CD8-positive, alpha-beta memory T cell (primary cell): Measurements from ENCODE around the gene CHRNB2. TPM values are rescaled to one million over a fixed set of nuclear protein-coding genes. Genes with fewer than 3 reads are reported as not detected.

ENCODE experiments used
- CTCF ChIA-PET: fragments of 350-600 bp; sonication (Branson Sonifier 250); formaldehyde crosslinking; loops from one replicate; lab custom pipeline; 2021; ENCODE audit warnings: antibody characterized with exemption; lab: Charles Lee
- POLR2A ChIA-PET: fragments of 350-600 bp; sonication (Branson Sonifier 250); formaldehyde crosslinking; loops from one replicate; lab custom pipeline; 2021; ENCODE audit warnings: antibody characterized with exemption; lab: Charles Lee
- DNase-seq, 5 donors: peaks; one replicate each; pipeline versions ENCODE4 v3.0.0 to v3.0.0-alpha.2; 2020 to 2022; ENCODE audit warnings: mixed read lengths in 1 of 5
- H3K27ac ChIP-seq: one replicate; pipeline ENCODE4 v1.7.0; 2013; ENCODE audit warnings: low read depth, mild to moderate bottlenecking, low read length, moderate library complexity
- H3K27me3 ChIP-seq: 2 replicates; pipeline ENCODE4 v1.7.0; 2013; ENCODE audit warnings: low read length, mild to moderate bottlenecking; ENCODE audit not compliant: insufficient read depth, poor library complexity, severe bottlenecking
- H3K36me3 ChIP-seq: 2 replicates; pipeline ENCODE4 v1.7.0; 2013; ENCODE audit warnings: mild to moderate bottlenecking, low read length, moderate library complexity; ENCODE audit not compliant: insufficient read depth
- H3K4me1 ChIP-seq: 2 replicates; pipeline ENCODE4 v1.7.0; 2013; ENCODE audit warnings: mild to moderate bottlenecking, low read length, moderate library complexity; ENCODE audit not compliant: insufficient read depth
- H3K4me3 ChIP-seq: 2 replicates; pipeline ENCODE4 v1.7.0; 2013; ENCODE audit warnings: mild to moderate bottlenecking, low read length
- H3K9me3 ChIP-seq: 2 replicates; pipeline ENCODE4 v1.7.0; 2013; ENCODE audit warnings: mild to moderate bottlenecking, low read length
- H3K27ac Mint-ChIP-seq, 8 donors: one replicate each; pipeline ENCODE4 v1.8.0; 2020 to 2021; ENCODE audit warnings: mixed read lengths in 8 of 8, mild to moderate bottlenecking in 6 of 8, inconsistent platforms in 3 of 8, moderate library complexity in 3 of 8
- H3K27me3 Mint-ChIP-seq, 2 donors: one replicate each; pipeline ENCODE4 v1.8.0; 2020 to 2021; ENCODE audit warnings: mixed read lengths in 2 of 2, mild to moderate bottlenecking in 1 of 2, moderate library complexity in 1 of 2
- H3K36me3 Mint-ChIP-seq, 3 donors: one replicate each; pipeline ENCODE4 v1.8.0; 2020 to 2021; ENCODE audit warnings: mixed read lengths in 3 of 3, inconsistent platforms in 1 of 3, mild to moderate bottlenecking in 1 of 3
- H3K4me1 Mint-ChIP-seq, 3 donors: one replicate each; pipeline ENCODE4 v1.8.0; 2020 to 2021; ENCODE audit warnings: mixed read lengths in 3 of 3, inconsistent platforms in 1 of 3, mild to moderate bottlenecking in 1 of 3
- H3K4me3 Mint-ChIP-seq, 7 donors: one replicate each; pipeline ENCODE4 v1.8.0; 2020 to 2021; ENCODE audit warnings: mixed read lengths in 7 of 7, mild to moderate bottlenecking in 6 of 7, moderate library complexity in 4 of 7, inconsistent platforms in 2 of 7
- H3K9me3 Mint-ChIP-seq, 5 donors: one replicate each; pipeline ENCODE4 v1.8.0; 2020 to 2022; ENCODE audit warnings: mixed read lengths in 5 of 5, mild to moderate bottlenecking in 3 of 5, moderate library complexity in 2 of 5, inconsistent platforms in 1 of 5
- polyA plus RNA-seq: library from polyadenylated mRNA; unstranded; fragments of 300-500 nt; fragmentation: Illumina TruSeq; gene quantifications from one replicate; pipeline ENCODE4 v1.2.3, GENCODE V29; 2021
- total RNA-seq, 2 experiments: library from RNA; stranded (reverse); gene quantifications; one replicate each; pipeline ENCODE4 v1.2.3, GENCODE V29; 2021

The CHRNB2 gene
- total and polyA plus RNA-seq, 3 experiments from 2014 or later = 0.16 TPM; not detected in 2

GRCh38 chr1:154616659-154617345 lies 49.2 kb downstream of the CHRNB2 start:
- Histone ChIP-seq H3K4me1 (peaks cover 19% of the 10 kb centered on the region), H3K27me3 (no peaks in the 10 kb centered on the region), H3K9me3 (no peaks in the 10 kb centered on the region), H3K4me3 (no peak overlapping the region), H3K36me3 (no peaks in the 10 kb centered on the region), H3K27ac (no peak overlapping the region)
- peaks cover 0 to 14% (median 3%) of the 10 kb centered on the region in 3 donors for H3K36me3 Mint-ChIP-seq
- no peak overlapping the region for H3K4me3 Mint-ChIP-seq
- DNase-seq = no peak
- H3K27me3 Mint-ChIP-seq = no peaks in the 10 kb centered on the region
- H3K4me1 Mint-ChIP-seq = peaks cover 24 to 53% (median 47%) of the 10 kb centered on the region in 3 donors
- H3K27ac Mint-ChIP-seq = peak overlapping the region in 1 of 8 donors; percentile 17
- POLR2A ChIA-PET = no interaction called here
- H3K9me3 Mint-ChIP-seq = no peaks in the 10 kb centered on the region
- CTCF ChIA-PET = no interaction called here

GRCh38 chr1:154619181-154619948 lies 51.8 kb downstream of the CHRNB2 start:
- CTCF ChIA-PET = interaction anchor here (1.5 kb wide), 2 partner anchors 11 to 141 kb away, joined by 3 read pairs; no protein-coding TSS in a partner anchor
- Mint-ChIP-seq H3K36me3 (peaks cover 0 to 30% (median 5%) of the 10 kb centered on the region in 3 donors), H3K4me3 (no peak overlapping the region), H3K27me3 (no peaks in the 10 kb centered on the region), H3K4me1 (peaks cover 28 to 68% (median 62%) of the 10 kb centered on the region in 3 donors), H3K9me3 (no peaks in the 10 kb centered on the region), H3K27ac (peak overlapping the region in 2 of 8 donors; percentile 10 to 58)
- Histone ChIP-seq H3K36me3 (no peaks in the 10 kb centered on the region), H3K4me1 (peaks cover 25% of the 10 kb centered on the region), H3K4me3 (no peak overlapping the region), H3K9me3 (no peaks in the 10 kb centered on the region), H3K27ac (no peak overlapping the region), H3K27me3 (no peaks in the 10 kb centered on the region)
- POLR2A ChIA-PET = no interaction called here
- DNase-seq = no peak

- no peak overlapping the region for H3K4me3 ChIP-seq
- Mint-ChIP-seq H3K27ac (no peak overlapping the region), H3K4me3 (no peak overlapping the region), H3K4me1 (peaks cover 27 to 70% (median 63%) of the 10 kb centered on the region in 3 donors), H3K36me3 (peaks cover 0 to 38% (median 5%) of the 10 kb centered on the region in 3 donors), H3K9me3 (no peaks in the 10 kb centered on the region), H3K27me3 (no peaks in the 10 kb centered on the region)
- H3K36me3 ChIP-seq = no peaks in the 10 kb centered on the region
- H3K9me3 ChIP-seq = no peaks in the 10 kb centered on the region
- POLR2A ChIA-PET = no interaction called here
- DNase-seq = no peak
- no peak overlapping the region for H3K27ac ChIP-seq
- no peaks in the 10 kb centered on the region for H3K27me3 ChIP-seq
- H3K4me1 ChIP-seq = peaks cover 15% of the 10 kb centered on the region
- CTCF ChIA-PET = interaction anchor here (0.6 to 1.2 kb wide), 2 partner anchors 11 to 327 kb away, joined by 3 to 4 read pairs; no protein-coding TSS in a partner anchor
These were observed 53.2 kb downstream of the CHRNB2 start for GRCh38 chr1:154620751-154621150.

DNA sequence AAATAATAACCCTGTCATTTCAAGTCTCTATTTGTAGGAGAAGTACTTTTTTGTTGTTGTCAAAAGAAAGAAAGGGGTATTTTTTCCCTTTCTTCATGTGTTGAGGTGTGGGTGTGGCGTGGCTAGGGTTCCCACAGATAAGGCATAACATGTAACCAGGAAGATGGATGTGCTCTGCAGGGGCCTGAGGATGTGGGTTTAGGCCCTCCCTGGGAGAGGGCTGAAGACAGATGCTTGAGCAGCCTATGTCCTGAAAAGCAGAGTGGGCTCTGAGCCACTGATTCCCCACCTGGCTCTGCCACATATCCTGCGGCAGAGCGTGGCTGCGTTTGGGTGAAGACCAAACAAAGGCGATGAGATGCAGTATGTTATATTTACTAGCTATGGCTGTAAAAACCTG lies 54.3 kb downstream of the CHRNB2 start:
- peaks cover 21% of the 10 kb centered on the region for H3K4me1 ChIP-seq
- no peaks in the 10 kb centered on the region for H3K36me3 ChIP-seq
- no peak overlapping the region for H3K4me3 ChIP-seq
- no peak overlapping the region for H3K27ac ChIP-seq
- Mint-ChIP-seq H3K27me3 (no peaks in the 10 kb centered on the region), H3K4me1 (peaks cover 26 to 70% (median 60%) of the 10 kb centered on the region in 3 donors), H3K27ac (peak overlapping the region in 5 of 8 donors; percentile 6 to 63 (median 35)), H3K9me3 (no peaks in the 10 kb centered on the region), H3K36me3 (peaks cover 0 to 37% (median 5%) of the 10 kb centered on the region in 3 donors), H3K4me3 (peak overlapping the region in 1 of 7 donors; percentile 24)
- no peaks in the 10 kb centered on the region for H3K27me3 ChIP-seq
- CTCF ChIA-PET = interaction anchor here (1.2 kb wide), 1 partner anchor 13 kb away, joined by 3 read pairs; no protein-coding TSS in a partner anchor
- POLR2A ChIA-PET = no interaction called here
- no peak for DNase-seq
- H3K9me3 ChIP-seq = no peaks in the 10 kb centered on the region

DNA sequence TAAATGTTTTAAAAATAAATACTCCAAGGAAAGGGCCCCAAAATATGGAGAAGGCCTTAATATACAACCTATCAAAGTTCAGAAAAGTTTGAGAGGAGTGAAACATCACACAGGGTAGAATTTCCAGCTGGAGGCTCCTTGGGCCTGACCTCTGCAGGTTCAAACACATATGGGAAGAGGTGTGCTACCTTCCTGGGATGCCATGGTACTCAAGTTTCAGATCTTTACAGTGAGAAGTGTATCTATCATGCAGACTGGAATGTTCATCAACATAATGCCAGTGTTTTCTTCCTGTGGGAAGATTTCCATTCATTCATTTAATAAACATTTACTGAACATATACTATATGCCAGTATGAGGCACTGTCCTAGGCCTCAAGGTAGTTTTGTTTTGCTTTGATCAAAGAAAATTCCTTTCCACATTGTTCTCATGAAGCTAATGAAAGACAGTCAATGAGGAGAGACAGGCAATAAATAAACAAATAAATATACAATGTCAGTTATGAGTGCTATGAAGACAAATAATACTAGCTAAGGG lies 55.0 kb downstream of the CHRNB2 start:
- Mint-ChIP-seq H3K36me3 (peaks cover 0 to 42% (median 5%) of the 10 kb centered on the region in 3 donors), H3K9me3 (no peaks in the 10 kb centered on the region), H3K4me1 (peaks cover 29 to 69% (median 62%) of the 10 kb centered on the region in 3 donors), H3K27ac (no peak overlapping the region), H3K4me3 (peak overlapping the region in 1 of 7 donors; percentile 57), H3K27me3 (no peaks in the 10 kb centered on the region)
- peaks cover 23% of the 10 kb centered on the region for H3K4me1 ChIP-seq
- DNase-seq = no peak
- POLR2A ChIA-PET = interaction anchor here (0.6 kb wide), 1 partner anchor 14 kb away, joined by 5 read pairs; no protein-coding TSS in a partner anchor
- H3K36me3 ChIP-seq = no peaks in the 10 kb centered on the region
- no peak overlapping the region for H3K4me3 ChIP-seq
- no peak overlapping the region for H3K27ac ChIP-seq
- no peaks in the 10 kb centered on the region for H3K9me3 ChIP-seq
- CTCF ChIA-PET = interaction anchor here (1.2 kb wide), 1 partner anchor 14 kb away, joined by 3 read pairs; no protein-coding TSS in a partner anchor
- H3K27me3 ChIP-seq = no peaks in the 10 kb centered on the region

GRCh38 chr1:154623358-154623757 lies 55.8 kb downstream of the CHRNB2 start:
- Mint-ChIP-seq H3K27ac (no peak overlapping the region), H3K9me3 (no peaks in the 10 kb centered on the region), H3K27me3 (no peaks in the 10 kb centered on the region), H3K4me3 (peak overlapping the region in 1 of 7 donors; percentile 57), H3K4me1 (peaks cover 31 to 73% (median 66%) of the 10 kb centered on the region in 3 donors), H3K36me3 (peaks cover 0 to 44% (median 5%) of the 10 kb centered on the region in 3 donors)
- CTCF ChIA-PET = interaction anchor here (1.0 to 1.2 kb wide), 2 partner anchors 15 to 19 kb away, joined by 3 read pairs; no protein-coding TSS in a partner anchor
- Histone ChIP-seq H3K27me3 (no peaks in the 10 kb centered on the region), H3K9me3 (no peaks in the 10 kb centered on the region), H3K4me3 (no peak overlapping the region), H3K4me1 (peaks cover 28% of the 10 kb centered on the region), H3K27ac (no peak overlapping the region), H3K36me3 (no peaks in the 10 kb centered on the region)
- no peak for DNase-seq
- POLR2A ChIA-PET = no interaction called here

- H3K4me3 Mint-ChIP-seq = peak overlapping the region; percentile 25 to 76 (median 49)
- no peaks in the 10 kb centered on the region for H3K27me3 Mint-ChIP-seq
- peaks cover 32 to 66% (median 60%) of the 10 kb centered on the region in 3 donors for H3K4me1 Mint-ChIP-seq
These were observed 57.4 kb downstream of the CHRNB2 start for GRCh38 chr1:154624746-154625643.

More at GRCh38 chr1:154624746-154625643, 57.4 kb downstream of the CHRNB2 start:
- POLR2A ChIA-PET = interaction anchor here (0.6 to 2.4 kb wide), 2 partner anchors 12 to 16 kb away, joined by 3 to 26 read pairs; partner anchors contain the start of gene ADAR
- H3K27ac Mint-ChIP-seq = peak overlapping the region in 5 of 8 donors; percentile 21 to 79 (median 57)
- peaks cover 8 to 44% (median 11%) of the 10 kb centered on the region in 3 donors for H3K36me3 Mint-ChIP-seq
- DNase-seq = no peak
- Histone ChIP-seq H3K9me3 (no peaks in the 10 kb centered on the region), H3K27me3 (no peaks in the 10 kb centered on the region), H3K4me1 (peaks cover 32% of the 10 kb centered on the region), H3K4me3 (no peak overlapping the region), H3K27ac (no peak overlapping the region), H3K36me3 (no peaks in the 10 kb centered on the region)
- CTCF ChIA-PET = interaction anchor here (0.7 to 1.1 kb wide), 2 partner anchors 15 kb away, joined by 3 read pairs; no protein-coding TSS in a partner anchor
- peaks cover 0 to 9% (median 5%) of the 10 kb centered on the region in 5 donors for H3K9me3 Mint-ChIP-seq
